ENCODE measurements around the gene USP12. TPM values are rescaled to one million over a fixed set of nuclear protein-coding genes. Genes with fewer than 3 reads are reported as not detected.

USP12 gene
- total RNA-seq, 4 donors from 2014 or later, result 23.0 to 30.9 (median 26.9) TPM

DNA sequence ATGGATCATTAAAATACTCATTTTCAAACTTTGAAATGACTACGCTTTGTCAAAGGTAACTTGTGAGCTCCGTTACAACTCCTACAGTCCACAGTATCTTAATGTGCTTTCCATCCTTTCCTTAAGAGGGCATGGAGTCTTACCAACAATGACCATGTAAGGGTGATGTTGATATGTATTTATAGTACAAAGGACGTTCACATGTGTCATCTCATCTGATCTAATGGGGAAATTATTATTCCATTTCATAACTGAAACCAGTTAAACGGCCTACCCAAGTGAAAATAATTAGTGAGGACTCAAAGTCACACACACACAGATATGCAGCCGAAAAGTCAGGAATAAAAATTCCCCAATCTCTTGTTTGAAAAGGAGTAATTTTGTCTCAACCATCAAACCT, 9.6 kb downstream of the USP12 start:
- no peak overlapping the region for H3K4me3 ChIP-seq (ENCODE audit: low read depth, poor library complexity, severe bottlenecking)
- TF ChIP-seq, protein P1, sequence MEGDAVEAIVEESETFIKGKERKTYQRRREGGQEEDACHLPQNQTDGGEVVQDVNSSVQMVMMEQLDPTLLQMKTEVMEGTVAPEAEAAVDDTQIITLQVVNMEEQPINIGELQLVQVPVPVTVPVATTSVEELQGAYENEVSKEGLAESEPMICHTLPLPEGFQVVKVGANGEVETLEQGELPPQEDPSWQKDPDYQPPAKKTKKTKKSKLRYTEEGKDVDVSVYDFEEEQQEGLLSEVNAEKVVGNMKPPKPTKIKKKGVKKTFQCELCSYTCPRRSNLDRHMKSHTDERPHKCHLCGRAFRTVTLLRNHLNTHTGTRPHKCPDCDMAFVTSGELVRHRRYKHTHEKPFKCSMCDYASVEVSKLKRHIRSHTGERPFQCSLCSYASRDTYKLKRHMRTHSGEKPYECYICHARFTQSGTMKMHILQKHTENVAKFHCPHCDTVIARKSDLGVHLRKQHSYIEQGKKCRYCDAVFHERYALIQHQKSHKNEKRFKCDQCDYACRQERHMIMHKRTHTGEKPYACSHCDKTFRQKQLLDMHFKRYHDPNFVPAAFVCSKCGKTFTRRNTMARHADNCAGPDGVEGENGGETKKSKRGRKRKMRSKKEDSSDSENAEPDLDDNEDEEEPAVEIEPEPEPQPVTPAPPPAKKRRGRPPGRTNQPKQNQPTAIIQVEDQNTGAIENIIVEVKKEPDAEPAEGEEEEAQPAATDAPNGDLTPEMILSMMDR (IDR thresholded peaks at IDR 0.05), result no peak
- no peak for TF ChIP-seq POLR2A (IDR thresholded peaks at IDR 0.05)
- 45 to 57% methylated on average over 5 of the region's 5 CpGs for WGBS, 2 donors
- DNase-seq (ENCODE audit: low spot score in 2 of 2), result no peak
- intact Hi-C loops (cut with DNase I; ENCODE audit: low total_unique reads), result no loop called here

DNA sequence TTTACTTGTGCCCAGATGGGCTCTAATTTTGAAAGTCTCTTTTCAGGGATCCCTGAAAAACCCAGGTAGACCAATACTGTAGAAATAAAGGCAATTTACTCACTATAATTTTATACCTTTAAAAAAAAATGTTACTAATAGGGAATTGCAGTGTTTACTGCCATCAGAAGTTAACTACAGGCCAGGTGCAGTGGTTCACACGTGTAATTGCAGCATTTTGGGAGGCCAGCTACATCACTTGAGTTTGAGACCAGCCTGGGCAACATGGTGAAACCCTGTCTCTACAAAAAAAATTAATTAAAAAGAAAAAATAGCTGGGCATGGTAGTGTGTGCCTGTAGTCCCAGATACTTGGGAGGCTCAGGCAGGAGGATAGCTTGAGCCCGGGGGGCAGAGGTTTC, 10.2 kb downstream of the USP12 start:
- 79 to 88% methylated on average over 2 of the region's 2 CpGs for WGBS, 2 donors
- TF ChIP-seq, protein P1 (IDR thresholded peaks at IDR 0.05), result no peak
- no peak for TF ChIP-seq POLR2A (IDR thresholded peaks at IDR 0.05)
- H3K4me3 ChIP-seq (ENCODE audit: low read depth, poor library complexity, severe bottlenecking), result no peak overlapping the region
- intact Hi-C loops (cut with DNase I; ENCODE audit: low total_unique reads), result no loop called here
- no peak for DNase-seq (ENCODE audit: low spot score in 2 of 2)

DNA sequence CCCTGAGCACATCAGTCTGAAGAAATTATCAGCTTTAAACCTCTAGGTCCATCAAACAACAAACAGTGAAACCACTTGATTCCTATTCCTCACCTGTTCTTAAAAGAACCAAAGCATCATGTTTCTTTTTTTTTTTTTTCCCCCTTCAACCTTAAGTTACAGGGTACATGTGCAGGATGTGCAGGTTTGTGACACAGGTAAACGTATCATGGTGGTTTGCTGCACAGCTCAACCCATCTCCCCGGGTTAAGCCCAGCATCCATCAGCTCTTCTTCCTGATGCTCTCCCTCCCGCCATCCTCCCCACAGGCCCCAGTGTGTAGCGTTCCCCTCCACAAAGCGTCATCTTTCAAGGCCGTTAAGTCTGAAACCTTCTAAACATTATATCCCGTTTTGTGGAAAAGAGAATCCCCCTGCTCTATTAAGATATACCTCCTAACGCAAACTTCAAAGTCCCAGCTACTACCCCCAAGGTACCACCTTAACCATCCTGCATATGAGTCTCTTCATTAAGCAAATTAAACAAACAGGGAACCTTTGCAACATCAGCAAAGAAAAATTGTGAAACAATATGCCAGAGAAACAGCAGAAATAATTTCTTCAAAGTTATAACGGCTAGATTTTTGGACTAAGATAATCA, 10.8 kb downstream of the USP12 start:
- intact Hi-C loops (cut with DNase I; ENCODE audit: low total_unique reads), result no loop called here
- no peak for DNase-seq (ENCODE audit: low spot score in 2 of 2)
- H3K4me3 ChIP-seq (ENCODE audit: low read depth, poor library complexity, severe bottlenecking), result no peak overlapping the region
- WGBS, 2 donors, result 95 to 96% methylated on average over 9 of the region's 9 CpGs
- TF ChIP-seq POLR2A (IDR thresholded peaks at IDR 0.05), result no peak
- TF ChIP-seq, protein P1 (IDR thresholded peaks at IDR 0.05), result no peak

DNA sequence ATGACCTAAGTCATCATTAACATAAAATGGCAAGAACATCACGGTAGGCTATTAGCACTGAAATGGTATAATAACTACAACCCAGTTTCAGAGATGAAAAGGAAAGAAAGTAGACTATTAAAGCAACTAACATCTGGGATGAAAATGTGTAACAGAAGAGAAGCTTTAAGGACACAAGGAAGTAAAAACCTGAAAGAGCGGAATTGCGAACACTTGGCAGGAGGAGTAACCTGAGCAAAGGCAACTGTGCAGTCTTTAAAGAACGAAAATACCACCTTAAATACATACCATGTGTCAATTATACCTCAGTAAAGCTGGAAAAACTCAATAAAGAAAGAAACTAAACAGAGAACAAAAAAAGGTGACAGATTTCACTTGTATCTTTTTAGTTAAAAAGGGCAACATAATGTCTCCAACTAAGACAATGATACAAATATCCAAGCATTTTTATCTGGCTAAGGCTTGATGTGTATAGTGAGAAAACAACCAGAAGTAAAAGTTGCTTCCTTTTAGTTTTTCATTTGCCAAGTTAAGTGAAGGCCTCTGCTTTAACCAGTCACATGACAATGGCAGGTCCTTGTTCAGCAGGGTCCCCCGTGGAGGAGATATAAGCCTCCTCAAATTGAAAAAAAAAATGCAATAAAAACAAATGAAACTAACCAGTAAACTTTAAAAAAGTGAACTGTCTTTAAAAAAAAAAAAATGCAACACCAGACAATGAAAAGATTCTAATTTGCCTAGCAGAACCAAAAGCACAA, 11.6 kb downstream of the USP12 start:
- intact Hi-C loops (cut with DNase I; ENCODE audit: low total_unique reads), result no loop called here
- 81 to 82% methylated on average over 5 of the region's 5 CpGs for WGBS, 2 donors

DNA sequence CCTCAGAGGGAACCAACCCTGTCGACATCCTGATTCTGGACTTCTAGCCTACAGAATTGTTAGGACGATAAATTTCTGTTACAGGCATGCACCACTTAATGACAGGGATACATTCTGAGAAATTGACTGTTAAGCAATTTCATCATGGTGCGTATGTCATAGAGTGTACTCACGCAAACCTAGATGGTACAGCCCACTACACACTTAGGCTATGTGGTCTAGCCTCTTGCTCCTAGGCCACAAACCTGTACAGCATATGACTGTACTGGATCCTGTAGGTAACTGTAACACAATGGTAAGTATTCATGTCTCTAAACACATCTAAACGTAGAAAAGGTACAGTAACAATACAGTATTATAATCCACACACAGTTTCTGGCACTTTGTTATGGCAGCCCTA, 13.3 kb downstream of the USP12 start:
- 93 to 96% methylated on average over 5 of the region's 5 CpGs for WGBS, 2 donors
- TF ChIP-seq, protein P1 (IDR thresholded peaks at IDR 0.05), result no peak
- no peak for TF ChIP-seq POLR2A (IDR thresholded peaks at IDR 0.05)

More for the DNA sequence above, 11.6 kb downstream of the USP12 start:
- no peak for TF ChIP-seq POLR2A (IDR thresholded peaks at IDR 0.05)
- TF ChIP-seq, protein P1 (IDR thresholded peaks at IDR 0.05), result no peak
- no peak overlapping the region for H3K4me3 ChIP-seq (ENCODE audit: low read depth, poor library complexity, severe bottlenecking)
- no peak for DNase-seq (ENCODE audit: low spot score in 2 of 2)

More for the DNA sequence above, 13.3 kb downstream of the USP12 start:
- no peak overlapping the region for H3K4me3 ChIP-seq (ENCODE audit: low read depth, poor library complexity, severe bottlenecking)
- intact Hi-C loops (cut with DNase I; ENCODE audit: low total_unique reads), result no loop called here
- no peak for DNase-seq (ENCODE audit: low spot score in 2 of 2)
